Amniotic stem cell (primary cell): ENCODE measurements around the gene MAEA.

Source experiments
- DNase-seq: peaks from one replicate; lab custom pipeline; 2025; lab: John Stamatoyannopoulos, UW

The MAEA gene

GRCh38 chr4:1289207-1290164 lies at the start of gene MAEA:
Gene MAEA (plus strand): TSS chr4:1289891. CDS start chr4:1289914, 23 bp downstream.
- peak; percentile 96 for DNase-seq

GRCh38 chr4:1239950-1240307 lies 49.8 kb upstream of the MAEA start:
- DNase-seq = no peak

- DNase-seq = no peak
These were observed 48.8 kb upstream of the MAEA start for GRCh38 chr4:1240721-1241465.

GRCh38 chr4:1241466-1241935 lies 48.2 kb upstream of the MAEA start:
- no peak for DNase-seq

- DNase-seq = no peak
These were observed 47.7 kb upstream of the MAEA start for GRCh38 chr4:1241936-1242505.

GRCh38 chr4:1242506-1243450 lies 46.9 kb upstream of the MAEA start:
- no peak for DNase-seq

GRCh38 chr4:1243451-1244080 lies 46.1 kb upstream of the MAEA start:
- DNase-seq = no peak

GRCh38 chr4:1244081-1244977 lies 45.4 kb upstream of the MAEA start:
- DNase-seq = no peak

GRCh38 chr4:1244978-1245471 lies 44.7 kb upstream of the MAEA start:
- DNase-seq = no peak

GRCh38 chr4:1245481-1246051 lies 44.1 kb upstream of the MAEA start:
- no peak for DNase-seq

- no peak for DNase-seq
These were observed 43.4 kb upstream of the MAEA start for GRCh38 chr4:1246111-1246881.

GRCh38 chr4:1246901-1247863 lies 42.5 kb upstream of the MAEA start:
- no peak for DNase-seq

GRCh38 chr4:1247864-1248244 lies 41.8 kb upstream of the MAEA start:
- no peak for DNase-seq

GRCh38 chr4:1248245-1249147 lies 41.2 kb upstream of the MAEA start, which contains the start of gene CTBP1:
Gene CTBP1 (minus strand): TSS chr4:1249130. CDS start chr4:1241331, 7,799 bp downstream.
- DNase-seq = peak; percentile 52

GRCh38 chr4:1249148-1249730 lies 40.5 kb upstream of the MAEA start:
- peak; percentile 52 for DNase-seq
